ENCODE measurements around the gene AHCTF1. TPM values are rescaled to one million over a fixed set of nuclear protein-coding genes. Genes with fewer than 3 reads are reported as not detected.

Gene AHCTF1
- polyA plus RNA-seq, 1 donor = 27.6 TPM

DNA sequence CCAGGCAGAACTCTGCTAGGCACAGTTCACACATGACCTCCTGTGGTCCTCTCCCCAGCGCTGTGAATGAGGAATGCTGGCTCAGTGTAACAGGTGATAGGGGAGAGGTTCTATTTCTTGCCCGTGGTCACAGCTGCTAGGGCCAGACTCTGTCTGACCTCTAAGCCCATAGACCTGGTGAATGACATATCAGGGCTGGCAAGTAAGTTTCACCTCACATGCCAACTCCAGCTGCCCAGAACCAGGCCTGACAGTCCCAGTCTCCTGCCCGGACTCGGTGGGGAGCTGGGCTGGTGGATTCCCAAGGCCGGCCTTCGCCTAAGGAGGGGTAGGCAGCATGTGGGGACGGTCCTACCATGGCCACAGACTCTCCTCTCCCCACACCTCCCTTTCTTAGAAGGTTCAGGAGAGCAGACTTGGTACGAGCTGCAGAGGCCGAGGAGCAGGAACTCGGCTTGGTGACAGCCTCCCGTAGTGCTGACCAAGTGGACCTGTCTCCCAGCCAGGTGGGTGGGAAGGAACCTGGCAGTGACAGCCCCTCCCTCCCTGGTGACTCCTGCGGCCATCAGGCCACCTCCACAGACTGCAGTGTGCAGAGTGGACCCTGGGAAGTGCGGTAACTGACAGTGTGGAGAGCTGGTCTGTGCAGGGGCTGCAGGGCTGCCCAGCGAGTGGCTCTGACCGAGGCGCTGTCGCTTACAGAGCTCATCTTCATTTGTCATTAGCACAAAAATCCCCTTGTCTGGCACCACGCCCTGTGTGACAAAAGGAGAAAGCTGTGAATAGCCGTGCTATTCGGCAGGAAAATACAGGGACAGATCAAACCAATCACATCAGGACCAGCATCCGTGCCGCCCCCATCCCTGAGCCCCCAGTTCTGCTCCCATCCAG, 132.9 kb downstream of the AHCTF1 start:
- DNase-seq (ENCODE audit: low read depth) = no peak

DNA sequence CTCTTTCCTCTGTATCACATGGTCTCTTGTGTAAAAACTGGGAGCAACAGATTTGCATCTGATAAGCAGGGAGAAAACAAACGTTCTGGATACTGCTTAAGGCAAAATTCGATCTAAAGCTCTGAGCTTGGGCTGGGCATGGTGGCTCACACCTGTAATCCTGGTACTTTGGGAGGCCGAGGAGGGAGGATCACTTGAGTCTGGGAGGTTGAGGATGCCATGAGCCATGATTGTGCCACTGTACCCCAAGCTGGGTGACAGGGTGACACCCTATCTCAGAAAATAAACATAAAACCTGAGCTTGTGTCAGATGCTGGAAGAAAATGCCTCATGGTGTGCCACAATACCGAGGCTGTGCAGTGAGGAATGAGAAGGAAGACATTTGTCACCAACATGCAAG, 133.6 kb downstream of the AHCTF1 start:
- no peak for DNase-seq (ENCODE audit: low read depth)

DNA sequence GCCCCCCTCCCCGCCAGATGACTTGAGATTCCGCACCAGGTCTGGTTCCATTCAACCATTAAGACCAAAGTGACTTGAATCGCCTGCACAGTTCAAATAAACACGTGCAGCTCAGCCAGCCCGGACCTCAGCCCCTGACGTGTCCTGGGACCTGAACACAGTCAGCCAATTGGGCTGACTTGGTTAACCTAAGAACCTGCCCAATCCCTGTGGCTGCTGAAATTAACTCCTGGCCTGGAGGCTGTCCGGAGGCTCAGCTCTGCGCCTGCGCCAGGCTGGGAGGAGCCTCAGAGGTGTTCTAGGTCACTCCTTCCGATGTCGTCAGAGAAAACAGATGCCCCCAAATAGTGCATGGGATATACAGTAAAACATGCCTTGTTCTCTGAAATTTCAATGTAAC, 134.2 kb downstream of the AHCTF1 start:
- DNase-seq (ENCODE audit: low read depth) = no peak

DNA sequence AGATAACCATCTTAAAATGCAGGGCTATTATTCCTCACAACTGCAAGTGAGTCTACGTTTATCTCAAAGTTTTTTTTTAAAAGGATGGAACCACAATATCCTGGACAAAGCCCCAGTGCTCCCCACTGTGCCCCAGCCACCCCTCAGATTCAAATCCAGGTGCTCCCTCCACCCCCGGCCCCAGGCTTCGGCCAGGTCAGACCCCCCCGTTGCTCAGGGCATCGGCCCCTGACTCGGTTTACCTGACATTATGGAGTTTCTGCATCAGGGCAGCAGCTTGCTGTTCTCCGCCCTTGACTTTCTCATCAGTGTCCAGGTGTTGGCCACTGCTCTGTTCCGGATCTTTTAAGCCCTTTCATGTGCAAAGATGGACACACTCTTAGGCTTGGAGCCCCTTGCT, 134.6 kb downstream of the AHCTF1 start:
- DNase-seq (ENCODE audit: low read depth) = no peak

DNA sequence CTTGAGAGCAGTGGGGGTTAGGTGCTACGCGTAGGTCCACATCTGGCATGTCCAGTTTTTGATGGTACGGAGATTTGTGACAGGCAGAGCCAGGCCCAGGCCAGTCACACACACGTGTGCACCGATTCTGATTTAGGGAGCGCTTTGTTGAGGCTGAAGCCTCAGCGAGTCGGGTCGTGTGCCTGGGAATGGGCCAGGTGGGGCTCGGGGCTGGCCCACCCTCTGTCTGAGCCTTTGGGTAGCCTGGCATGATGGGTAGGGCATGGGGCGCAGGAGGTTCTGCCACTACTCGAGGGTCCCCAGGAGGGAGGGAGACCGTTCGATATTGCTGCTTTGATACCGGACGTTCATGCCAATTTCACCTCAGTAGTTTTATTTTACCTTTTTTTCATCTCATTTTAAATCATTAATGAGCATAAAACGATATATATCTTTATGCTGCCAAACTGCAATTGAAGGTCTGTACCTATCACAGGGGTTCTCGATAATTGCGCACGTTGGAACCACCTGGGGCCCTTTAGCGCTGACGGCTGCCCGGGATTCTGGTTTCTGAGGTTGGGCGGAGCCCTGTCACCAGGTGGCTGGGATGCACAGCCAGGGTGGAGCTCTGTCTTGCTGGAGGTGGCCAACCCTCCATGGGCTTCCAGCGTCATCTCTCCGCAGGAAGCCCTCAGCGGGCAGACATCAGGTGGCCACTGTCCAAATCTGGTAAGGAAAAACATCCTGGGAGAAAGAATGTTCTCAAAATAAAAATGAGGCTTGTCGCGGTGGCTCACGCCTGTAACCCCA, 135.6 kb downstream of the AHCTF1 start:
- DNase-seq (ENCODE audit: low read depth) = no peak

DNA sequence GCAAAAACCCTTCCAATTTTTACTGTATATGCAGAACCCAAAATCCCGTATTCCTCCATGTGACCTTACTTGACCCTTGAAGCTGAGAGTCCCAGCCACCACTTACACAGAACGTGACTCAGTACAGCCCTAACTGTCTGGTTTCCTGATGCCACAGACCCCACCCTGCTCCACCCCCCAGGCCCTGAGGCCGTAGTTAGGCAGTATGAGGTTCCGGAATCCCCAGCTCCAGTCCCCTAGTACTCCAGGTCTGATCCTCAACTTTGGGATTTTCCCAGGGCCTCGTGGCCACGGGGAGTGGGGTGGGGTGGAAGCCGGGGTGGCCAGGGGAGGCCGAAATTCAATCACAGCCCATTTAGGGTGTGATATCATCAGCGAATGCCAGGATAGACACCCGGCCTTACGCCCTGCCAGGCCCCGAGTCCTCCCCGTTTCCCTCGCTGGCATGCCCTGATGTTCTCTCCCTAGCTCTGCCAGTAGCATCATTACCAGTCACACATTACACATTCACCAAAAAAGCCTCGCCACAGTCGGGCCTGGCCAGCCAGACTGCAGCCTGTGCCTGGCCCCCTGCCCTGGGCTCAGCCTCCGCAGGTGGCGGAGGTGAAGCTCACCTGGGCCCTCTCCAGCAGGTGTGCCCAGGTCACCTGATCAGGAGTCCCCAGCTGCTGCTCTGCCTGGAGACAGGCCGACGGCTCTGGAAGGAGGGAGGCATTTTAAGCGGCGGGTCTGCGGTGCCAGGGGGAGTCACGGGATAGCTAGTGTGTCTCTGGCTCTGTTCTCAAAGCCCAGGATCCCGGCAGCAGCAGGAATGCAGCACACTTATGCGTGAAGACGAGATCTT, 136.7 kb downstream of the AHCTF1 start:
- no peak for DNase-seq (ENCODE audit: low read depth)

DNA sequence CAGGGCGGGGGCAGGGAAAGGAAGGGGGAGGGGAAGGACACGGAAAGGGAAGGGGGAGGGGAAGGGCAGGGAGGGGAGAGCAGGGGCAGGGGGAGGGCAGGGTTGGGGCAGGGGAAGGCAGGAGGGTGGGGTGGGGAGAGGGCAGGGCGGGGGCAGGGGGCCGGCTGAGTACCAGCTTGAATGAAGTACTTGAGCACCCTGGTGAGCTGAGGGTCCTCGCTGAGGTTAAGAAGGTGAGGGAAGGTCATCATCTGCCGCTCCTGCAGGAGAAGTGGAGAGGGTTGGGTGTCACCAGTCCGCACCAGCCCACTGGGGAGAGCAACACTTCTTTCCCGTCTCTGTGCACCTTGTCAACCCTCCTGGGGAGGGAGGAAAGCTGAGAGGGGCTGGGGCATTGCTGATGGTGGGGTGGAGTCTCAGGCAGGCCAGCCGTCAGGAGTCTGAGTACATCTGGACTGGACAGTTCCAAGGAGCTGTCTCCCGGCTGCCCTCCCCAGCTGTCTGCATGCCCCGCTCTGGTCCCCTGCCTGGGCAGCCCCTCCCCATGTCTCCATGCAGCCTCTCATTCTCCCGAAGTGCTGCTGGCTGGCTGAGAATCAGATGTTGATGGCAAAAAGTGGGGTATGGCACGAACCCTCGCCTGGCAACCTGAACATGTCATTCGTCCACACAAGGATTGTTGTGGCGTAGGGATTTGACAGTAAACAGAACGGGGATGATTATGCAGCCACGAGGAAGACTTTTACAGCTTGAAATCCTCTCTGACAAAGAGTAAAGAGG, 137.5 kb downstream of the AHCTF1 start:
- DNase-seq (ENCODE audit: low read depth) = no peak

DNA sequence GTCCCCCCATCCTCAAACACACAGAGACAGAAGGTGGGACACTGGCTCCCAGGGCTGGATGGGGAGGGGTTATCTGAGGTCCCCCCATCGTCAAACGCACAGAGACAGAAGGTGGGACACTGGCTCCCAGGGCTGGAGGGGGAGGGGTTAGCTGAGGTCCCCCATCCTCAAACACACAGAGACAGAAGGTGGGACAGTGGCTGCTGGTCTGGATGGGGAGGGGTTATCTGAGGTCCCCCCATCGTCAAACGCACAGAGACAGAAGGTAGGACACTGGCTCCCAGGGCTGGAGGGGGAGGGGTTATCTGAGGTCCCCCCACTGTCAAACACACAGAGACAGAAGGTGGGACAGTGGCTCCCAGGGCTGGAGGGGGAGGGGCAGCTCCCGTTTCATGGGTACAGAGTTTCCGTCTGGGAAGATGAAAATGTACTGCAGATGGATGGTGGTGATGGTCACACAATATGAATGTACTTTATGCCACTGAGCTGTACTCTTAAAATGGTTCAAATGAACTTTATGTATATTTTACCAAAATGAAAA, 138.3 kb downstream of the AHCTF1 start:
- no peak for DNase-seq (ENCODE audit: low read depth)

DNA sequence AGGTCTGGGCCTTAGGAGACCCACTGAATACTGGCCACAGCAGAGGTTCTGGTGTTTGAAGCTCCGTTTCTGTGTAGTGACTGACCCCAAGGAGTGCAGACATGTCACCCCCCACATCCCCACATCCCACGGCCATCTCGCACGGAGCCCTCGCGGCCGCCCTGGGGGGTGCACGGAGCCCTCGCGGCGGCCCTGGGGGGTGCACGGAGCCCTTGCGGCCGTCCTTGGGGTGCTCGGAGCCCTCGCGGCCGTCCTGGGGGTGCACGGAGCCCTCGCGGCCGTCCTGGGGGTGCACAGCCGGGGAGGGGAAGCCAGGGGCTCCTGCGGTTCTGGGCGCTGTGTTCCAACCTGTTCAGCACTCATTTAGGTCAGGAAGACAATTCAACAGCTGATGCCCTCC, 139.1 kb downstream of the AHCTF1 start:
- no peak for DNase-seq (ENCODE audit: low read depth)

DNA sequence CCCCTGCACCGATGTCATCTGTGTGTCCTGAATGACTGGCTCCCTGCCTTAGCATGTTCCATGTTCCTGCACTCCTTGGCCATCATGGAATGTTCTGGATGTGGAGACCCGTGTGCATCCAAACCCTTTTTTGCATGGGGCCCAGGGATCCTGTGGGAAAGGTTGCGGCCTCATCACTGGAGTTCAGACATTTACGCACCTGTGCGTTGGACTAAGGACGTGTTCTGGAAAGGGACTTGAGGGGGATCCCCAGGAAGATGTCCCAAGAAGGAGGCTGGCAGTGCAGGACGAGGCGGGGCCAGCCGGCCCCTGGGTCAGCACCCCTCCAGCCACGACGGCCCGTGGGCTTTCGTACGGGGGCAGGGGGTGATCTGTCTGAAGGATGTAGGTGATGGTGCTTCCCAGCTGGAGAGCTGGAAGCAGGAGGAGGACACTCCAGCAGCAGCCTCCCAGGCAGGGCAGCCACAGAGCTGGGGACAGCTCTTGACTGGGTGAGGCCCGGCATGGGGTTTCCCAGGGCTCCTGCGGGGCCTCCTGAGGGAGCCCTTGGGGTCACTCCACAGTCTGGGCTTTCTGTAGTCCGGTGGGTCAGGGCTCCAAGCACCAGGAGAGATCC, 140.3 kb downstream of the AHCTF1 start:
- no peak for DNase-seq (ENCODE audit: low read depth)

DNA sequence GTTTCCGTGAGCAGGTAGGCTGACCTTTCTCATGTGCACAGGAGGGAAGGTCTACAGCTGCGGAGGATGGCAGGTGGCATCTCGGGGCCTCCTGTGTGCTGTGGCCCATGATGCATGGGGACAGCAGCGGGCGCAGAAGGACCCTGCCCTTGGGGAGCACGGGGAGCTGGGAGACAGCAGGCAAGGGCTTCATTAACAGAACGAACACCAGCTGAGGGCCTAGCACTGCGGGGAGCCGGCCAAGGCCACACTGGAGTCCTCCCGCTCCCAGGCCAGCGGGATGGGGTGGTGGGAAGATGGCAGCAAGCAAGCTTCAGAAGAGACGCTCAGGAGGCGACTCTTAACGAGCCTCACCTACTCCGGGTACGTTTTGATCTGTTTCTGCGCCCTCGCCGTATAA, 140.9 kb downstream of the AHCTF1 start:
- DNase-seq (ENCODE audit: low read depth) = no peak

DNA sequence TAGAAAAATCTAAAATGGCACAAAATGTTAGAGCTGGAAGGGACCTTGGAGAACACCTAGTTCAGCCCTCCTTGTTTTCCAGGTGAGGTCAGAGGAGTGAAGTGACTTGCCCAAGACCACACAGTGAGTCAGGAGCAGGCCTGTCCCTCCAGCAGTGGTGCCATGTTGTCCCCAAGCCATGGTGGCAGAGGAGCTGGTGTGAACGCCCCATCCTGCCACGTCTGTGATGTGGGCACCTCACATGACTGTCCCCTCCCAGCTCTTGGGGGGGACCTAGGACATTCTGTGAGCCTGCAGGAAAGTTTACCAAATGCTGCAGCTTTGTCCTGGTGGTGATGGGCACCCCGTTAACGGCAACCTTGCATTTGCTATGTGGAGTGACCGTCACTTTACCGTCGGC, 141.4 kb downstream of the AHCTF1 start:
- DNase-seq (ENCODE audit: low read depth) = no peak

DNA sequence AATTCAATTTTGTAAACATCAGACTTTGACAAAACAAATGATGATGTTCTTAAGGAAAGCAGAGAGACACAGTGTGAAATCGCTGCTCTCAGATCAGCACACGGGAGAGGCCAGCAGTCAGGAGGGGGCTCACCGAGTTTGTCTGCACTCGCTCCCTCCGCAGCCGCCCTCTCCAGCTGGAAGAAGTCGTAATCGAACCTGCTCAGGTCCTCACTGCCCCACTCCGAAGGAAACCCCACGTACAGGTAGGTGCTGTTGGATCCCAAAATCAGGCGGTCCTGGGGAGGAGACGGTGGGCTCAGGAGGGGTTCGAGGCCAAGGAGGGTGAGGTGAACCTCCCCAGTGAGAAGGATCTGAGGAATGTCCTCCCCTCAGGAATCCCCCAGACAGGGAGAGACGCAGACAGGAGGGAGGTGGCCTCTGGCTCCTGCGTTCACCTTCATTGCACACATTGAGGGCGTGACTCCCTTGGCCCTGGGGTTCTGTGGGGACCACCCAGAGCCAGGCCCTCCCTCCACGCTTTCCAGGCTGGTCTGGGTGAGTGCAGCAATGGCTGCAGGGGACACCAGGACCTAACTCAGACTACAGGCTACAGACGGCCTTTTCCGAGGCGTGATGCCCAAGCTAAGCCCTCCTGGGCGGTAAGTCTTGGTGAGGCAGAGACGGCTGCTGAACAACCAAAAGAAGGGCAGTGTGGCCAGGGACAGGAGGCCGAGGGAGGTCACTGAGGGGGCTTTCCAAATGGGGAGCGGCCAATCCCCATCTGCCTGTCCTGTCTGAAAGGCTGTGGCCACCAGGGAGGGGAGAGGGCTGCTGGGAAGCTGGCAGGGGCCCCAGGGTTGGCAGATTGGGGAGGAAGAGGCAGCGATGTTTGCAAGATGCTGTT, 142.1 kb downstream of the AHCTF1 start:
- no peak for DNase-seq (ENCODE audit: low read depth)

Other genes starting within 250 kb of the AHCTF1 start
- 37.1 TPM for gene SCCPDH, start 207.5 kb downstream of the AHCTF1 start, polyA plus RNA-seq (ENCODE audit: insufficient read length)
- gene ZNF695, start 76.1 kb upstream of the AHCTF1 start, polyA plus RNA-seq (ENCODE audit: insufficient read length) = 0.90 TPM
- 2.4 TPM for gene ZNF670, start 146.9 kb upstream of the AHCTF1 start, polyA plus RNA-seq (ENCODE audit: insufficient read length)
- gene ZNF669, start 172.4 kb upstream of the AHCTF1 start, polyA plus RNA-seq (ENCODE audit: insufficient read length) = 5.7 TPM
- 7.8 TPM for gene ZNF124, start 240.1 kb upstream of the AHCTF1 start, polyA plus RNA-seq (ENCODE audit: insufficient read length)